ENCODE results near the gene ART1. TPM values are rescaled to one million over a fixed set of nuclear protein-coding genes. Genes with fewer than 3 reads are reported as not detected.

Gene ART1
- total RNA-seq, 1 experiment from 2014 or later, result not detected

DNA sequence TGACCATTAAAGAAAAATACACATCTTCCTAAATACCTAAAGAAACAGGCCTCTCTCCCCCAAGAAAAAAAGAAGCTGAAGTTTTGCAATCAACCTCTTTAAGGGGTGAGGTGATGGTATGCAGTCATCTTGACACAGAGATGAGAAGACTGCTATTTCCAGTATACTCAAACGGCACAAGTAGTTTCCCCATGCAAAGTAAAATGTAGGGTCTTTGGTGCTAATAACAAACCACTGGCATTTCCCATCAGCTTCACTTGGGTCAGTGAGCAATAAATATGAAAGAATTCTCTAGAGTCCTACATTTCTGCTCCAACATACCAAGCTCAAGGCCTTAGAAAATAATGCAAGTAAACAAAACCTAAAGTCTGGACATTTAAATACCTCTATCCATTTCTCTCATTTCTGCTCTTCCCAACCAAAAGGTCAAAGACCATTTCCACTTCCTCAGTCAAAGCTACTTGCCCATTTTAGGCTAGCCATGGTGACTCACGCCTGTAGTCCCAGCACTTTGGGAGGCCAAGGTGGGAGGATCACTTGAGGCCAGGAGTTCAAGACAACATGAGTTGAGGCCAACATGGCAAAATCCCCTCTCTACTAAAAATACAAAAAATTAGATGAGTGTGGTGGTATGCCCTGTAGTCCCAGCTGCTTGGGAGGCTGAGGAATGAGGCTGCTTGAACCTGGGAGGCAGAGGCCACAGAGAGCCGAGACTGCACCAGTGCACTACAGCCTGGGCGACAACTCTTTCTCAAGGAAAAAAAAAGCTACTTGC is 65.7 kb downstream of the ART1 start:
- Histone ChIP-seq H3K4ac (ENCODE audit: low read depth, low read length) (no peak overlapping the region), H3K23me2 (ENCODE audit: insufficient read length, low read depth, low read length, poor library complexity, severe bottlenecking) (no peaks in the 10 kb centered on the region), H3K79me2 (ENCODE audit: insufficient read depth, low read length) (no peaks in the 10 kb centered on the region), H3K79me1 (ENCODE audit: insufficient read depth, low read depth, low read length, poor library complexity, severe bottlenecking) (no peaks in the 10 kb centered on the region), H3K18ac (ENCODE audit: insufficient read length, low read depth, low read length) (no peak overlapping the region), H3K9me3 (ENCODE audit: control insufficient read depth, low read depth, low read length) (no peaks in the 10 kb centered on the region), H3K14ac (ENCODE audit: insufficient read depth, low read length) (no peak overlapping the region), H2BK5ac (ENCODE audit: insufficient read length, low read length) (no peak overlapping the region), H4K5ac (ENCODE audit: insufficient read length, low read depth, low read length) (no peak overlapping the region), H3K56ac (ENCODE audit: insufficient read length, low read depth, low read length) (no peak overlapping the region), H4K8ac (replicated peaks; ENCODE audit: insufficient read length, low read depth, low read length) (no peak overlapping the region), H2BK120ac (ENCODE audit: low read depth, low read length, poor library complexity, severe bottlenecking) (no peak overlapping the region), H4K20me1 (ENCODE audit: control insufficient read depth, insufficient read depth, insufficient read length) (no peaks in the 10 kb centered on the region), H3K27ac (ENCODE audit: insufficient read length, low read depth, low read length) (peak overlapping the region; percentile 41), H3K27me3 (ENCODE audit: insufficient read depth, low read length) (no peaks in the 10 kb centered on the region), H3T11ph (ENCODE audit: low read length) (no peak overlapping the region), H2BK12ac (ENCODE audit: insufficient read length, low read depth, low read length) (no peak overlapping the region), H3K4me2 (ENCODE audit: insufficient read depth, insufficient read length, low read length) (peak overlapping the region; percentile 56), H4K91ac (ENCODE audit: insufficient read length, low read depth, low read length) (no peak overlapping the region), H2AK5ac (ENCODE audit: insufficient read length, low read length) (no peak overlapping the region), H3K4me1 (ENCODE audit: insufficient read depth, low read length) (peaks cover 4% of the 10 kb centered on the region; the same call in 1 of the 2 replicates), H2AFZ (ENCODE audit: low read length) (no peak overlapping the region), H2BK20ac (ENCODE audit: low read depth, low read length, poor library complexity, severe bottlenecking) (no peak overlapping the region), H2BK15ac (ENCODE audit: low read depth, low read length) (no peak overlapping the region), H3K23ac (ENCODE audit: insufficient read length, low read depth, low read length) (no peak overlapping the region), H3K9ac (ENCODE audit: extremely low read depth, insufficient read length, low read length) (no peak overlapping the region)
- no peaks in the 10 kb centered on the region for H3K27me3 Mint-ChIP-seq (ENCODE audit: low read depth)
- DNase-seq, result no peak
- H3K36me3 Mint-ChIP-seq (ENCODE audit: insufficient read depth in 1 of 3, low read depth in 3 of 3), result peaks cover 29 to 70% (median 55%) of the 10 kb centered on the region in 3 experiments
- H3K4me1 Mint-ChIP-seq, result peaks cover 29 to 36% of the 10 kb centered on the region in 2 experiments
- no peaks in the 10 kb centered on the region for H3K9me3 Mint-ChIP-seq
- no CpG with 5 or more reads among the region's 4 CpGs for WGBS (ENCODE audit: extremely low coverage, insufficient read length, low lambda C conversion rate)
- TF ChIP-seq, protein P1, sequence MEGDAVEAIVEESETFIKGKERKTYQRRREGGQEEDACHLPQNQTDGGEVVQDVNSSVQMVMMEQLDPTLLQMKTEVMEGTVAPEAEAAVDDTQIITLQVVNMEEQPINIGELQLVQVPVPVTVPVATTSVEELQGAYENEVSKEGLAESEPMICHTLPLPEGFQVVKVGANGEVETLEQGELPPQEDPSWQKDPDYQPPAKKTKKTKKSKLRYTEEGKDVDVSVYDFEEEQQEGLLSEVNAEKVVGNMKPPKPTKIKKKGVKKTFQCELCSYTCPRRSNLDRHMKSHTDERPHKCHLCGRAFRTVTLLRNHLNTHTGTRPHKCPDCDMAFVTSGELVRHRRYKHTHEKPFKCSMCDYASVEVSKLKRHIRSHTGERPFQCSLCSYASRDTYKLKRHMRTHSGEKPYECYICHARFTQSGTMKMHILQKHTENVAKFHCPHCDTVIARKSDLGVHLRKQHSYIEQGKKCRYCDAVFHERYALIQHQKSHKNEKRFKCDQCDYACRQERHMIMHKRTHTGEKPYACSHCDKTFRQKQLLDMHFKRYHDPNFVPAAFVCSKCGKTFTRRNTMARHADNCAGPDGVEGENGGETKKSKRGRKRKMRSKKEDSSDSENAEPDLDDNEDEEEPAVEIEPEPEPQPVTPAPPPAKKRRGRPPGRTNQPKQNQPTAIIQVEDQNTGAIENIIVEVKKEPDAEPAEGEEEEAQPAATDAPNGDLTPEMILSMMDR (conservative IDR thresholded peaks at IDR 0.05), result no peak
- H3K4me3 Mint-ChIP-seq, result peak overlapping the region; percentile 13 to 55; a peak in 2 of 5 replicates
- peak overlapping the region in 2 of 3 experiments; percentile 48 to 88; a peak in 2 of 7 replicates for H3K27ac Mint-ChIP-seq
